ENCODE results near the gene DIO3.
"Not testable (repeated sequence)": the region's sequence is repeated elsewhere in the genome, so short reads cannot be mapped to it uniquely, and the experiment has no call there.

DIO3 gene

GRCh38 chr14:101559250-101559623 lies 2.1 kb upstream of the DIO3 start:
- no peak for DNase-seq (ENCODE audit: low spot score)

GRCh38 chr14:101559624-101560533 lies 1.4 kb upstream of the DIO3 start:
- DNase-seq (ENCODE audit: low spot score): no peak

DNA sequence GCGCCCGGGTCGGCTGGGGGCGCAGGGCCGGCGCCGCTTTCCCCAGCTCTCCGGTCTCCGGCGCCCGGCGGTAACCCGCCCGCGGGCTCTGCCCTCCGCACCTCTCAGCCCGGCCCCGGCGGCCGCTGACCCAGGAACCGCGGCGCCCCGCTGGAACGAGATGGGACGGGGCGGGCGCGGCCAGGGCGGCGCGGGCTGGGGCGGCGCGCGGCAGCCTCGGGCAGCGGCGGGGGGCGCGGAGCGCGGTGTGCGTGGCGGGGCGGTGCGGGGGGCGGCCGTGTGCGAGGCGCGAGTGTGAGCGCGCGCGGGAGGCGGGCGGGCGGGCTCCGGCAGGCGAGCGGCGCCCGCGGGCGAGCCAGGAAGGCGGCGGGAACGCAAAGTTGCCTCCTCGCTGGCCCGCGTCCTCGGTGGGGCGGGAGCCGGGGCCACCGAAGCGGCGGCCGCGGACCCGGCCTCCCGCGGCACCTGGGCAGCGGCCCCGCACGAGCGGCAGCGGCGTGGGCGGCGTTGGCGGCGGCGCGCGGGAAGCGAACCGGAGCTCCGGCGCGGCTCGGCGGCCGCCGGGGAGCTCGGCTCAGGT lies 671 bp upstream of the DIO3 start:
- DNase-seq (ENCODE audit: low spot score): no peak

DNA sequence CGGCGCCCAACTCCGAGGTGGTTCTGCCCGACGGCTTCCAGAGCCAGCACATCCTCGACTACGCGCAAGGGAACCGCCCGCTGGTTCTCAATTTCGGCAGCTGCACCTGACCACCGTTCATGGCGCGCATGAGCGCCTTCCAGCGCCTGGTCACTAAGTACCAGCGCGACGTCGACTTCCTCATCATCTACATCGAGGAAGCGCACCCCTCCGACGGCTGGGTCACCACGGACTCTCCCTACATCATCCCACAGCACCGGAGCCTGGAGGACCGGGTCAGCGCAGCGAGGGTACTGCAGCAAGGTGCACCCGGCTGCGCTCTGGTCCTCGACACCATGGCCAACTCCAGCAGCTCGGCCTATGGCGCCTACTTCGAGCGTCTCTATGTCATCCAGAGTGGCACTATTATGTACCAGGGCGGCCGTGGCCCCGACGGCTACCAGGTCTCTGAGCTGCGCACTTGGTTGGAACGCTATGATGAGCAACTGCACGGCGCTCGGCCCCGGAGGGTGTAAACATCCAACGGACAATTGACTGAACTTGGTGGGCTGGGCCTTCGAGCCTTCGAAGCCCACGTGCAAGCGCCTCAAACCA lies 699 bp downstream of the DIO3 start:
- DNase-seq (ENCODE audit: low spot score): no peak

DNA sequence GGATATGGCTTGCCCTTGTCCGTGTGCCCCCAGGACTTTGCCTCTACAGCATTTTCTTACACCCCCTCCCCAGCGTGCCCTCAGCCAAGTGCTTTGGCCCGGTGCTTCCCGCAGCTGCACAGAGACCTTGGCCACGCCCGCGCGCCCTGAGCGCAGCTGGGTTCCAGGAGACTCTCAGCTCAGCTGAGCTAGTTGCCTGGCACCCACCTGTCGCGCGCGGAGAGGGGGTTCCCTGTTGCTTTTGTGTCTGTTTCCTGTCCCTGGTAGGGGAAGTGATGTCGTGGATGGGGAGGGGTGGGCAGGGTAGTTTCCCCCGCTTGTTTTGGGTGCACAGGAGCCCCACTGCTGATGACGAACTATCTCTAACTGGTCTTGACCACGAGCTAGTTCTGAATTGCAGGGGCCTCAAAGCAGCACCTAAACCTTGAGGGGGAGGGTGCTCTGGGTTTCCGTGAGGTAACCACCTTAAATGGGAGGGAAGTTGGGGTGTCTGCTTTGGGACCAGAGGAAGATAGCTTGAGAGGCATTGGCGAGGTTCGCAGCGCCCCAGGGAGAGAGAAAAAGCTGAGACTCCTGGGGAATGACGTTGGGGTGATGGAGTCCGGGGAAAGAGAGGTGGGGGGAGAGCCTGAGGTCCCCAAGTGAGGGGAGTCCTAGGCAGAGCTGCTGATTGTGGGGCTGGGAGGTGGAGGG lies 1.5 kb downstream of the DIO3 start:
- DNase-seq (ENCODE audit: low spot score): no peak

DNA sequence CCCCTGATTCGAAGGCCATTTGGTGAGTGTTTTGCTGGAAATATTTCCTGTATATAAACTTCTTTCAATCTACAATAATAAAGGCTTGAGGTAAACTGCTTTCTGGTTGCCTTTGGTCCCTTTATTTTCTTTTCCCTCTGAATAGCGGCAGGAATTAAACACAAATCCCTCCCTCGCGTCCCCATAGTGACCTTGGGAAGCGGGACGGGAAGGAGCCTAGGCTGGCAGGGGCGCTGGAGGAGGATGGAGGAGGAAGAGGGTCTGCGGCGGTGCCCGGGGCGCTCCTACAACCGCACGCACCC lies 2.0 kb downstream of the DIO3 start:
- DNase-seq (ENCODE audit: low spot score): no peak

GRCh38 chr14:101563654-101564443 lies 2.6 kb downstream of the DIO3 start:
- DNase-seq (ENCODE audit: low spot score): no peak

- DNase-seq (ENCODE audit: low spot score): no peak
Measured at GRCh38 chr14:101564444-101564776, 3.1 kb downstream of the DIO3 start.

DNA sequence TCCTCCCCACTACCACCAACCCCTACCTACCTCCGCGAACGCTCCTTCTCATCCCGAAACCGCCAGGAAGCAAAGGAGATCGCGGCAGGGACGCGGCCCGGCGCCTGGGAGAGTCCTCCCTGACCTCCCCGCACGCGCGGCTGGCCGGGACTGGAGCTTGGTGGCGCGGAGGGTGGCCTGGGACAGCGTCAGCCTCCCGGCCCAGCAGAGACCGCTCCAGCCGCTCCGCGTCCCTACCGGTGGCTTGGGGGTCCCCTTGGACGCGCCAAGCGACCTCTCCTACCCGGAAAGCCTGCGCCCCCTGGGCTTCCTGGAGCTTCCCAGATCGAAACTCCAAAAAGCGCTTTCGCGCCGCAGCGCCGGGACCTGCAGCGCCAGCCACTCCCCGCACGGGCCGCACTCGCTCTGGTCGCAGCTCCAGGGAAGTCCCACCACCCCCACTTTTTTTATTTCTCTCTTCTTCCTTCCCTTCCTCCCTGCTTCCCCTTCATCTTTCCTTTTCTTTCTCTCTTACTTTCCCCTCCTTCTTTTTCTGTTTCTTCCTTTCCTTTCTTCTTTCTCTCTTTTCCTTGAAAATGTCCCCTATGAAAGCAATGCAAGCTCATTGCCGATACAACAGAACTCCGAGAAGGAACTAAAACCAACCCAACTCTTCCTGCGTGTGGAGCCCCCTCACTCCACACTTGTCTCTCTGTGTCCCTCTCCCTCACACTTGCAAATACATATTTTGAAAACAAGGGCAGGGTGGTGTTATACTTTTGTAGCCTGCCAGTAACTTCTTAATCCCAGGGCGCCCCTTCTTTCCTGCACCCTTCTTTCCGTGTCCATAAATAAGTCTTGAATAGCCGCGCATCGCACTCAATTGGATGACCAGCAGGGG lies 3.8 kb downstream of the DIO3 start:
- no peak for DNase-seq (ENCODE audit: low spot score)

- DNase-seq (ENCODE audit: low spot score): no peak
Measured at GRCh38 chr14:101567252-101567651, 6.0 kb downstream of the DIO3 start.

GRCh38 chr14:101571004-101571403 lies 9.7 kb downstream of the DIO3 start:
- DNase-seq (ENCODE audit: low spot score): no peak

- not testable (repeated sequence) for DNase-seq (ENCODE audit: low spot score)
Measured at GRCh38 chr14:101572526-101572925, 11.2 kb downstream of the DIO3 start.

- no peak for DNase-seq (ENCODE audit: low spot score)
Measured at GRCh38 chr14:101573289-101573688, 12.0 kb downstream of the DIO3 start.

DNA sequence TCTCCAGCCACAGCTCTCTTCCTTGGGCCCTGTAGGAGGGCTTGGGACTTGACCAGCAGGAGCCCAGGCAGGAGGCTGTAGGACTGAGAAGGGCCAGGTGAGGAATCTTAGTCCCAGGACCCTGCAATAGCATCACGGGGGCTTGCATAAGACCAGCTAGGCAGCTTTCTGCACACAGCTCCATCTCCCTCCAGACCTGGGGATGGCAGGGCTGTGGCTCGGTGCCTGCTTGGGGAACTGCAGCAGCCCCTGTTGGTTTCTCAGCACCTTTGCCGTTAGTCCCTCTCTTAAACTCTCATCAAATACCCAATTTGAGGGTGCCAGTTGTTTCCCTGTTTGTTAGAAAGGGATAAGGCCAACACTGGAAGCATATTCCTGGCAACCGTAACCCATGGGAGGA lies 14.3 kb downstream of the DIO3 start:
- no peak for DNase-seq (ENCODE audit: low spot score)

- DNase-seq (ENCODE audit: low spot score): no peak
Measured at GRCh38 chr14:101577221-101577909, 16.1 kb downstream of the DIO3 start.

DNA sequence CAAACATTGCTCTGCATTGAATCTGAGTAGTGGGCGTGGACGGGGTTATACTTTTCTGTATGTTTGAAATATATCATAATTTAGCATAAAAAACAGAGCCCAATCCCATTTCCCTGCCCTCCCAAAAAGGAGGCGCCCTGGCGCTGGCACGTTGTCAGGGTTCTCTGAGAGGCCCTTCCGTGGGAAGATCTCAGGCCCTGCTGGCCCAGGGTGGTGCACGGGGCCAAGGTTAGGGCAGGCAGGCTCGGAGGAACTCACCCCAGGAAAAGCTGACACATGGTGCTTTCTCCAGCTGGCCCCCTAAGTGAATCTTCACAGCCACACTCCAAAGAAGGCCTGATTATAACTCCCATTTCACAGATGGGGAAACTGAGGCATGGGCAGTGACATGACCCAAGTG lies 17.2 kb downstream of the DIO3 start:
- DNase-seq (ENCODE audit: low spot score): no peak

GRCh38 chr14:101579372-101580080 lies 18.2 kb downstream of the DIO3 start:
- no peak for DNase-seq (ENCODE audit: low spot score)

DNA sequence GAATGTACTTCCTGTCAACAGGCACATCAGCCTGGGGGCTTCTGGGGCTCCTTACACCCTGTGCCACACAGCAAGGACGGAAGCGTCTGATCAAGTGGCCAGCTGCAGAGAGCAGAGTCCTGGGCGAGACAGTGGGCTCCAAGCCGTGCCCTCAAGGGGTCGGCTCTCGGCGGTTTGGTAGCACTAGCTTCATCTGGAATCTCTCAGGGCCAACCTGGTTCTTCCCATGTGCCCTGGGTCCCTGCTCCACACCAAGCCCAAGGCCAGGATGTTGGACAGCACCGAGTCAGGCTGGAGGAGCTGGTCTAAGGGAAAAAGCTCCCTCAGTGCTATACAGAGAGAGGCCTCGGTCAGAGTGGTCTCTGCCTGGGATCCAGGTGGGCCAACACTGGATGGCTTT lies 20.5 kb downstream of the DIO3 start:
- DNase-seq (ENCODE audit: low spot score): no peak

- DNase-seq (ENCODE audit: low spot score): no peak
Measured at GRCh38 chr14:101582294-101582693, 21.0 kb downstream of the DIO3 start.

Data from RKO (cell line).